DOHH2 (cell line): ENCODE results near the gene ERBB2.
A peak's percentile ranks its signal among the peaks of the same experiment; 100 is the strongest.

Source experiments
- H3F3A ChIP-seq: fragments of 200-600 bp; sonication (generic), shearing (Covaris generic); 2 replicates; pipeline ENCODE4 v1.6.0; 2016; ENCODE audit warnings: antibody characterized with exemption, mild to moderate bottlenecking; ENCODE audit not compliant: control insufficient read depth, insufficient read depth
- H3K27ac ChIP-seq: fragments of 200-600 bp; sonication (generic); 2 replicates; pipeline ENCODE4 v1.5.1; 2014; ENCODE audit warnings: low read depth, mild to moderate bottlenecking, low read length, moderate library complexity
- H3K27me3 ChIP-seq: fragments of 200-600 bp; sonication (generic); 2 replicates; pipeline ENCODE4 v1.6.1; 2014; ENCODE audit warnings: mild to moderate bottlenecking, low read length, mixed read lengths; ENCODE audit not compliant: control insufficient read depth
- H3K36me3 ChIP-seq: fragments of 200-600 bp; sonication (generic); 2 replicates; pipeline ENCODE4 v1.6.1; 2014; ENCODE audit warnings: mild to moderate bottlenecking, low read length, moderate library complexity, mixed read lengths; ENCODE audit not compliant: control insufficient read depth
- H3K4me1 ChIP-seq: fragments of 200-600 bp; sonication (generic); 2 replicates; pipeline ENCODE4 v1.6.1; 2014; ENCODE audit warnings: mild to moderate bottlenecking, low read length, mixed read lengths; ENCODE audit not compliant: control insufficient read depth
- H3K4me2 ChIP-seq: fragments of 200-600 bp; sonication (generic); 2 replicates; pipeline ENCODE4 v1.6.0; 2014; ENCODE audit warnings: mild to moderate bottlenecking, low read length, moderate library complexity
- H3K4me3 ChIP-seq: fragments of 200-600 bp; sonication (generic); 2 replicates; pipeline ENCODE4 v1.5.1; 2014; ENCODE audit warnings: mild to moderate bottlenecking, low read length, mixed read lengths
- H3K79me2 ChIP-seq: fragments of 200-600 bp; sonication (generic); 2 replicates; pipeline ENCODE4 v1.6.1; 2014; ENCODE audit warnings: mild to moderate bottlenecking, low read length, mixed read lengths; ENCODE audit not compliant: control insufficient read depth
- H3K9me2 ChIP-seq: fragments of 200-600 bp; sonication (generic); replicated peaks from 2 replicates; pipeline ENCODE4 v1.6.1; 2014; ENCODE audit warnings: mild to moderate bottlenecking, low read length, mixed read lengths; ENCODE audit not compliant: control insufficient read depth
- H3K9me3 ChIP-seq: fragments of 200-600 bp; sonication (generic); 2 replicates; pipeline ENCODE4 v1.6.1; 2014; ENCODE audit warnings: antibody characterized with exemption, low read length, mixed read lengths; ENCODE audit not compliant: control insufficient read depth, insufficient read depth
- H4K20me1 ChIP-seq: fragments of 200-600 bp; sonication (generic); 2 replicates; pipeline ENCODE4 v1.6.0; 2014; ENCODE audit warnings: low read depth, mild to moderate bottlenecking, antibody characterized with exemption, low read length, moderate library complexity; ENCODE audit not compliant: control insufficient read depth, insufficient read depth
- CTCF ChIP-seq: fragments of 200-600 bp; sonication (generic); IDR thresholded peaks from one replicate; pipeline ENCODE4 v1.5.1; 2014; ENCODE audit warnings: antibody characterized with exemption, mild to moderate bottlenecking, low read depth, low read length; ENCODE audit not compliant: poor library complexity, severe bottlenecking
- EZH2phosphoT487 ChIP-seq: fragments of 200-600 bp; sonication (generic); IDR thresholded peaks from 2 replicates; pipeline ENCODE4 v1.6.1; 2017; ENCODE audit warnings: borderline replicate concordance, mild to moderate bottlenecking, antibody characterized with exemption, low read length, moderate library complexity, mixed read lengths

The ERBB2 gene

DNA sequence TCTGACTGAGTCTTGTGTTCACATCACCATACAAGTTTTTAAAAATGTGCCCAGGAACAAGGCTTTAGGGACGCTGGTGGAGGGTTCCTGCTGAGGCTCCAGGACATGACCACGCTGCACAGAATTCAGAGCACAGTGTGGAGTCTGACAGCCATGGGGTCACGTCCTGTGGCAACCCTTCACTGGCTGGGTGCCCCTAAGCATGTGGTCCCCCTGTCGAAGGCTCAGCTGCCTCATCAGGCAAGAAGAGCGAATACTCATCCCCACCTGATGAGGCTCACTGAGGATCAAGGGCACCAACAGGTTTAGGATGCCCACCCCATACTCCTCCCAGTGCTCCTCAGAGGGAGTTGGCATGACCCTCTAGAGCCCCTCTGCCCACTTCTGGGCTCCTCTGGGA lies 25.7 kb upstream of the ERBB2 start:
- H3K4me1 ChIP-seq = peaks cover 57% of the 10 kb centered on the region
- no peak for TF ChIP-seq CTCF
- no peak for TF ChIP-seq EZH2phosphoT487
- no peaks in the 10 kb centered on the region for H3K79me2 ChIP-seq
- no peak overlapping the region for H3K27ac ChIP-seq
- H4K20me1 ChIP-seq = no peaks in the 10 kb centered on the region
- H3K36me3 ChIP-seq = no peaks in the 10 kb centered on the region
- H3K9me3 ChIP-seq = no peaks in the 10 kb centered on the region
- H3F3A ChIP-seq = peaks cover 2% of the 10 kb centered on the region; the same call in 1 of the 2 replicates
- no peak overlapping the region for H3K4me3 ChIP-seq
- no peaks in the 10 kb centered on the region for H3K9me2 ChIP-seq
- H3K27me3 ChIP-seq = 0 out of 2 replicates have a peak, but pooled peaks cover 3% of the 10 kb centered on the region
- peak overlapping the region; percentile 10 for H3K4me2 ChIP-seq

DNA sequence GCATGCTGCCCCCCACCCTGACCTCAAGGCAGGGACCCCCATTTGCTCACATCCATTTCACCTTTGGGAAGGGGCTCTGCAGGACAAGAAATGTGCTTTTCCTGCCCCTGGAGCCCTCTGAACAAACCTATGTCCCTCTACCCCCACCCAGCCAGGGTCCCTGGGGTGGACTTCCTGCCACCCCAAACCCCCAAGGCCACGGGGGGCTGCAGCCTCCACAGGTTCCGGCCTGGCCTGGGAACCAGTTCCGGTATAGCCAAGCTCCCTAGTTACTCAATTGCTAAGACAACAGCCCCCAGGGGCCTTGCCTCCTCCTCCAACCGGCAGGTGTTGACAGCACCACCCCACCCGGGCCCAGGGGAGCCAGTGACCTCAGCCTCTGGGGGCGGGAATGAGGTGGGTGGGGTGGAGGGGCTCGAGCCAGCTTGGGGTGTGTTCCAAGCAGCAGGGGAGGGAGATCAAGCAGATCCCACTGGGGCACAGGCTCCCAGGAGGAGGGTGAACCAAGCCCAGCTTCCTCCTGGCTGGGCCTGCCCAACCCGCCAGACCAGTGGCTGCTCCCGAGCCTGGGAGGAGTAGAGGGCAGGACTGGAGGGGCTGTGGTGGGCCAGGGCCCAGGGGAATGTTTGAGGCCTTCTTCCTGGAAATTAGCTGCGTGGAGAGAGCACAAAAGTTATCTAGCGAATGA lies 25.0 kb upstream of the ERBB2 start:
- Histone ChIP-seq H3F3A (peaks cover 2% of the 10 kb centered on the region; the same call in 1 of the 2 replicates), H3K27me3 (0 out of 2 replicates have a peak, but pooled peaks cover 3% of the 10 kb centered on the region), H3K4me2 (peak overlapping the region; percentile 10), H3K9me2 (no peaks in the 10 kb centered on the region), H3K9me3 (no peaks in the 10 kb centered on the region), H4K20me1 (no peaks in the 10 kb centered on the region), H3K4me3 (no peak overlapping the region), H3K4me1 (peaks cover 64% of the 10 kb centered on the region), H3K36me3 (no peaks in the 10 kb centered on the region), H3K79me2 (no peaks in the 10 kb centered on the region), H3K27ac (peak overlapping the region; percentile 51)
- TF ChIP-seq EZH2phosphoT487 (no peak), CTCF (no peak)

DNA sequence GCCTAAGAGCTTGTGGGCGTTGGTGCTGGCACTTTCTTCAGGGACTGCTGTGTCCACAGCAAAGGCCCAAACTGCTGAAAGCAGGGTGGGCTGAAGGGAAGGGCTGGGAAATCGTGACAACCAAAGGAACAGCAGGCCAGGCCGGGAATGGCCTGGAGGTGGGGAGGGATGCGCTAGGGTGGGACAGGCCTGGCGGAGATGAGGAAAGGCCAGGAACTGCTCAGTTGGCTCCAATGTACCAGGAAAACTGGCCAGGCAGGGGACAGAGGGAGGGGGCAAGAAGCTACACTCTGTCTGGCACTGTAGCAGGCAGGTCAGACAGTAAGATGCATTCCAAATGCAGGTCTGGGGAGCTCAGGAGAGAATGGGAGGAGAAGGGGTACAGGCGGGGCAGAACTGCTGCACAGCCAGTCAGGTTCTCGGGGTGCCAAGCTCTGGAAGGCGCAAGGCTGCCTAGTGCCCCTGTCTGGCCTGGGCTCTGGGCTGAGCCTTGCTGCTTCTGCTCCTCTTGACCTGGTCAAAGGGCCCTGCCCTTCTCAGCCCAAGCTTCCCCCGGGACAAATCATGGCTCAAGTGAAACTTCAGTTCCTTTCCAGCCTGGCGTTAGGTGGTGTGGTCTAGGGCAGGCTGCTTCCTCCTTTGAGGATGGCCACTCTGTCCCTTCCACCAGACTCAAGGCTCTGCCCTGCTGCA lies 24.3 kb upstream of the ERBB2 start:
- H3K4me1 ChIP-seq = peaks cover 71% of the 10 kb centered on the region
- no peak overlapping the region for H3K4me3 ChIP-seq
- H4K20me1 ChIP-seq = no peaks in the 10 kb centered on the region
- no peak for TF ChIP-seq EZH2phosphoT487
- TF ChIP-seq CTCF = no peak
- H3F3A ChIP-seq = peaks cover 2% of the 10 kb centered on the region; the same call in 1 of the 2 replicates
- 0 out of 2 replicates have a peak, but pooled peaks cover 3% of the 10 kb centered on the region for H3K27me3 ChIP-seq
- no peaks in the 10 kb centered on the region for H3K9me3 ChIP-seq
- no peaks in the 10 kb centered on the region for H3K36me3 ChIP-seq
- peak overlapping the region; percentile 51 for H3K27ac ChIP-seq
- H3K79me2 ChIP-seq = no peaks in the 10 kb centered on the region
- no peaks in the 10 kb centered on the region for H3K9me2 ChIP-seq
- peak overlapping the region; percentile 46 for H3K4me2 ChIP-seq
